AG04450 (cell line): ENCODE data around the gene IL17D. TPM values are rescaled to one million over a fixed set of nuclear protein-coding genes. Genes with fewer than 3 reads are reported as not detected.

ENCODE experiments used
- CTCF ChIA-PET: fragments of 300-600, 350-600 bp; formaldehyde crosslinking; extraction: SDS; loops from one replicate; lab custom pipeline; 2022; ENCODE audit warnings: antibody characterized with exemption, inconsistent platforms; lab: Charles Lee
- POLR2A ChIA-PET: fragments of 350-600 bp; formaldehyde crosslinking; extraction: SDS; loops from one replicate; lab custom pipeline; 2021; ENCODE audit warnings: antibody characterized with exemption, inconsistent platforms; lab: Yijun Ruan, JAX
- DNase-seq: peaks from one replicate; pipeline ENCODE4 v3.0.0-alpha.2; 2011; ENCODE audit warnings: low read depth, low spot score
- H3K27ac ChIP-seq: one replicate; pipeline ENCODE4 v1.5.1; 2012; ENCODE audit warnings: low read depth, low read length, control low read depth
- H3K27me3 ChIP-seq: one replicate; pipeline ENCODE4 v1.6.0; 2012; ENCODE audit warnings: low read length; ENCODE audit not compliant: control insufficient read depth, insufficient read depth
- H3K4me3 ChIP-seq: 2 replicates; pipeline ENCODE4 v1.5.1; 2011; ENCODE audit warnings: mild to moderate bottlenecking, low read depth, low read length, control low read depth
- H3K9me3 ChIP-seq: 2 replicates; pipeline ENCODE4 v1.5.1; 2012; ENCODE audit warnings: low read length; ENCODE audit not compliant: control insufficient read depth, insufficient read depth
- polyA plus RNA-seq: library from polyadenylated mRNA; depleted of rRNA; stranded (reverse); fragments of >200 nt; gene quantifications from 2 replicates; pipeline ENCODE4 v1.2.3, GENCODE V29; 2011
- TF ChIP-seq, protein P1 (sequence below): IDR thresholded peaks from 2 replicates; pipeline ENCODE4 v1.5.1; 2011; ENCODE audit warnings: low read depth, low read length, control low read depth, inconsistent platforms

The IL17D gene
- polyA plus RNA-seq, 1 experiment = 3.2 TPM

- CTCF ChIA-PET = interaction anchor here (0.9 to 2.1 kb wide), 10 partner anchors 10 to 220 kb away, joined by 3 to 8 read pairs (median 4); no protein-coding TSS in a partner anchor
- H3K27me3 ChIP-seq = no peaks in the 10 kb centered on the region
- DNase-seq = no peak
- no peak overlapping the region for H3K27ac ChIP-seq
- no peaks in the 10 kb centered on the region; the same call in 1 of the 2 replicates for H3K9me3 ChIP-seq
- peak overlapping the region; percentile 75 for H3K4me3 ChIP-seq
- TF ChIP-seq, protein P1, sequence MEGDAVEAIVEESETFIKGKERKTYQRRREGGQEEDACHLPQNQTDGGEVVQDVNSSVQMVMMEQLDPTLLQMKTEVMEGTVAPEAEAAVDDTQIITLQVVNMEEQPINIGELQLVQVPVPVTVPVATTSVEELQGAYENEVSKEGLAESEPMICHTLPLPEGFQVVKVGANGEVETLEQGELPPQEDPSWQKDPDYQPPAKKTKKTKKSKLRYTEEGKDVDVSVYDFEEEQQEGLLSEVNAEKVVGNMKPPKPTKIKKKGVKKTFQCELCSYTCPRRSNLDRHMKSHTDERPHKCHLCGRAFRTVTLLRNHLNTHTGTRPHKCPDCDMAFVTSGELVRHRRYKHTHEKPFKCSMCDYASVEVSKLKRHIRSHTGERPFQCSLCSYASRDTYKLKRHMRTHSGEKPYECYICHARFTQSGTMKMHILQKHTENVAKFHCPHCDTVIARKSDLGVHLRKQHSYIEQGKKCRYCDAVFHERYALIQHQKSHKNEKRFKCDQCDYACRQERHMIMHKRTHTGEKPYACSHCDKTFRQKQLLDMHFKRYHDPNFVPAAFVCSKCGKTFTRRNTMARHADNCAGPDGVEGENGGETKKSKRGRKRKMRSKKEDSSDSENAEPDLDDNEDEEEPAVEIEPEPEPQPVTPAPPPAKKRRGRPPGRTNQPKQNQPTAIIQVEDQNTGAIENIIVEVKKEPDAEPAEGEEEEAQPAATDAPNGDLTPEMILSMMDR = no peak
- POLR2A ChIA-PET = interaction anchor here (1.0 kb wide), 1 partner anchor 136 kb away, joined by 3 read pairs; no protein-coding TSS in a partner anchor
These were observed 1.1 kb downstream of the IL17D start for GRCh38 chr13:20704459-20705069.

- Histone ChIP-seq H3K4me3 (no peak overlapping the region), H3K9me3 (no peaks in the 10 kb centered on the region; the same call in 1 of the 2 replicates), H3K27ac (no peak overlapping the region), H3K27me3 (no peaks in the 10 kb centered on the region)
- TF ChIP-seq, protein P1 = no peak
- ChIA-PET CTCF (interaction anchor here (0.7 to 2.2 kb wide), 2 partner anchors 14 to 212 kb away, joined by 7 to 8 read pairs; no protein-coding TSS in a partner anchor), POLR2A (no interaction called here)
- no peak for DNase-seq
These were observed 3.2 kb downstream of the IL17D start for GRCh38 chr13:20706661-20707060.

DNA sequence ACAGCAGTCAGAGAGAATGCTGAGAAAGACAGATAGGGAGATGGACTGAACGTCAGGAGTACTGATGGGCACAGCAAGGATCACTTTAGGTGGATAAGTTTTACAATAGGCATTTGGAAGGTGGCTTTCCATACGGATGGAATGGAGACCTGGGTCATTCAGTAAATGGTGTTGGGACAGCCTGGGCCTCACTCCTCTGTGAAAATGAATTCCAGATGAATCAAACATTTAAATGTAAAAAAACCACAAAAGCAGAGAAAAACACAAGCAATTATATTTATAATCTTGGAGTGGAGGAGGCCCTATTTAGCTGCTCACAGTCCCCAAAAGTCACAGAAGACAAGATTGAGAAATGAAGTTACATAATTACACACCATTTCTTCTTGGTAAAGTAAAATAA is 4.7 kb downstream of the IL17D start:
- H3K27ac ChIP-seq = no peak overlapping the region
- no peak for DNase-seq
- POLR2A ChIA-PET = no interaction called here
- no peaks in the 10 kb centered on the region for H3K27me3 ChIP-seq
- H3K4me3 ChIP-seq = no peak overlapping the region
- no peaks in the 10 kb centered on the region for H3K9me3 ChIP-seq
- CTCF ChIA-PET = interaction anchor here (0.7 to 8.1 kb wide), 3 partner anchors 119 to 216 kb away, joined by 3 to 94 read pairs (median 9); no protein-coding TSS in a partner anchor
- TF ChIP-seq, protein P1 = no peak

DNA sequence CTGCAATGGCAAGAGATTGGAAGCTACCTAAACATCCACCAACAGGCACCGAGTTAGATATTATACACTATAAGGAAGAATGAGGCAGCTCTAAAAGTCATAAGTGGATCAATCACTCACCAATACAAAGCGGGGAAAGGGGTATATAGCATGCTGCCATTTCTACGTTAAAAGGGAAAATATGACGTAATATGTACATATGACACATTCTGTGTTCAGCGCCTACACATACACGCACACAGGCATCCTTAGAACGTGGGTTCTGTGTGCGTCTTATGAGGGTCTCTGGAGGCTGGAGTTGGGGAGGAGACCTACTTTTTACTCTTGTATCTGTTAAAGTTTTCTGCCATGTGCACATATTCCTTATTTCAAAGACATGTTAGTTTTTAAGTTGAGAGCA is 5.9 kb downstream of the IL17D start:
- ChIA-PET CTCF (interaction anchor here (0.5 to 8.1 kb wide), 5 partner anchors 13 to 512 kb away, joined by 3 to 94 read pairs (median 5); no protein-coding TSS in a partner anchor), POLR2A (no interaction called here)
- DNase-seq = no peak
- TF ChIP-seq, protein P1 = no peak
- H3K27ac ChIP-seq = no peak overlapping the region
- no peaks in the 10 kb centered on the region for H3K9me3 ChIP-seq
- H3K4me3 ChIP-seq = no peak overlapping the region
- no peaks in the 10 kb centered on the region for H3K27me3 ChIP-seq

- Histone ChIP-seq H3K4me3 (no peak overlapping the region), H3K27me3 (no peaks in the 10 kb centered on the region), H3K9me3 (no peaks in the 10 kb centered on the region), H3K27ac (peak overlapping the region; percentile 21)
- CTCF ChIA-PET = interaction anchor here (0.5 to 8.1 kb wide), 5 partner anchors 12 to 513 kb away, joined by 3 to 94 read pairs (median 5); no protein-coding TSS in a partner anchor
- TF ChIP-seq, protein P1 = no peak
- no peak for DNase-seq
- POLR2A ChIA-PET = no interaction called here
These were observed 6.3 kb downstream of the IL17D start for GRCh38 chr13:20709782-20710181.
